ENCODE data around the gene SCFD2.
"Not testable (repeated sequence)": the region's sequence is repeated elsewhere in the genome, so short reads cannot be mapped to it uniquely, and the experiment has no call there.

DNA sequence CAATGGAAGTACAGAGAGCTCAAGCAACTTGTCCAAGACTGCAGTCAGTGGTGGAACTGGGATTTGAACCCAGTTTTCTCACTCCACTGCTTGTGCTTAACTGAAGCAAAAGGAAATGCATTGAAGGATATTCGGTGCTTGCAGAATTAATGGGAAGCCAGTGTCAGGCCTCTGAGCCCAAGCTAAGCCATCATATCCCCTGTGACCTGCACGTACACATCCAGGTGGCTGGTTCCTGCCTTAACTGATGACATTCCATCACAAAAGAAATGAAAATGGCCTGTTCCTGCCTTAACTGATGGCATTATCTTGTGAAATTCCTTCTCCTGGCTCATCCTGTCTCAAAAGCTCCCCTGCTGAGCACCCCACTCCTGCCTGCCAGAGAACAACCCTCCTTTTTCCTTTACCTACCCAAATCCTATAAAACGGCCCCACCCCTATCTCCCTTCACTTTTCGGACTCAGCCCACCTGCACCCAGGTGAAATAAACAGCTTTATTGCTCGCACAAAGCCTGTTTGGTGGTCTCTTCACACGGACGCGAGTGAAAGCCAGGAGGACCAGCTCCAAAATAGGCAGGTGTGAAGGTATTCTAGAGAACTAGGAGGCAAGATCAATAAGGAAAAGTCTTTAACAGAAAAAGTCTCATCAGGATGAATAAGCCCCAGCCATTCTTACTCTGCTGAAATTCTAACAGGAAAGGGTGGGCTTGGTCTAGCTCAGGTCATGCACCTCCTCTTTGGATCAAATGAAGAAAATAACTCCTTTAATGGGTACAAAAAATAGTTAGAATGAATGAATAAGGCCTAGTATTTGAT, 531.0 kb downstream of the SCFD2 start:
- not testable (repeated sequence) for TF ChIP-seq CTCF (conservative IDR thresholded peaks at IDR 0.05 in 1 of 2, IDR thresholded peaks at IDR 0.05 in 1 of 2; ENCODE audit: extremely low read depth in 1 of 2, insufficient read depth in 1 of 2, low read depth in 1 of 2, low read length in 2 of 2); EZH2 (IDR thresholded peaks at IDR 0.05; ENCODE audit: borderline replicate concordance, low read length)
